Measurements from ENCODE around the gene FEM1C. TPM values are rescaled to one million over a fixed set of nuclear protein-coding genes. Genes with fewer than 3 reads are reported as not detected.
A peak's percentile ranks its signal among the peaks of the same experiment; 100 is the strongest.

The FEM1C gene
- total RNA-seq, 2 donors from 2014 or later = 20.2 to 39.2 TPM

GRCh38 chr5:115526604-115527003 lies 18.0 kb downstream of the FEM1C start:
- H3K9ac ChIP-seq (ENCODE audit: low read depth in 2 of 2, low read length in 2 of 2) = no peak overlapping the region
- no peaks in the 10 kb centered on the region for H3K36me3 ChIP-seq
- intact Hi-C loops (cut with DNase I) = no loop called here
- H3K4me3 ChIP-seq = no peak overlapping the region
- H3K27ac ChIP-seq = no peak overlapping the region
- no peak for DNase-seq
- H3K4me1 ChIP-seq = peaks cover 23% of the 10 kb centered on the region
- no peak for TF ChIP-seq CTCF (IDR thresholded peaks at IDR 0.05)
- H3K9me3 ChIP-seq = no peaks in the 10 kb centered on the region
- no peaks in the 10 kb centered on the region for H3K27me3 ChIP-seq

- H3K4me3 ChIP-seq = no peak overlapping the region
- no peaks in the 10 kb centered on the region for H3K27me3 ChIP-seq
- intact Hi-C loops (cut with DNase I) = no loop called here
- H3K9ac ChIP-seq (ENCODE audit: low read depth in 2 of 2, low read length in 2 of 2) = no peak overlapping the region
- H3K9me3 ChIP-seq = no peaks in the 10 kb centered on the region
- no peak for TF ChIP-seq CTCF (IDR thresholded peaks at IDR 0.05)
- peaks cover 18% of the 10 kb centered on the region for H3K4me1 ChIP-seq
- no peaks in the 10 kb centered on the region for H3K36me3 ChIP-seq
- peak overlapping the region; percentile 61 for H3K27ac ChIP-seq
- DNase-seq = no peak
Observed at GRCh38 chr5:115524199-115524847, 20.3 kb downstream of the FEM1C start.

- Histone ChIP-seq H3K4me1 (peaks cover 18% of the 10 kb centered on the region), H3K4me3 (no peak overlapping the region), H3K27ac (peak overlapping the region; percentile 61), H3K9ac (ENCODE audit: low read depth in 2 of 2, low read length in 2 of 2) (peak overlapping the region in 1 of 2 donors; percentile 21), H3K36me3 (no peaks in the 10 kb centered on the region), H3K27me3 (no peaks in the 10 kb centered on the region), H3K9me3 (no peaks in the 10 kb centered on the region)
- no peak for TF ChIP-seq CTCF (IDR thresholded peaks at IDR 0.05)
- intact Hi-C loops (cut with DNase I) = no loop called here
- peak; percentile 24 for DNase-seq
Observed at GRCh38 chr5:115522832-115523403, 21.7 kb downstream of the FEM1C start.

GRCh38 chr5:115520191-115520590 lies 24.4 kb downstream of the FEM1C start:
- TF ChIP-seq CTCF (IDR thresholded peaks at IDR 0.05) = no peak

GRCh38 chr5:115516372-115516771 lies 28.2 kb downstream of the FEM1C start:
- no peak overlapping the region for H3K4me3 ChIP-seq
- DNase-seq = no peak
- H3K36me3 ChIP-seq = no peaks in the 10 kb centered on the region
- H3K27ac ChIP-seq = no peak overlapping the region
- intact Hi-C loops (cut with DNase I) = no loop called here
- H3K9me3 ChIP-seq = no peaks in the 10 kb centered on the region
- no peak overlapping the region for H3K9ac ChIP-seq (ENCODE audit: low read depth in 2 of 2, low read length in 2 of 2)
- H3K27me3 ChIP-seq = no peaks in the 10 kb centered on the region
- H3K4me1 ChIP-seq = no peaks in the 10 kb centered on the region
- TF ChIP-seq CTCF (IDR thresholded peaks at IDR 0.05) = no peak

More at GRCh38 chr5:115520191-115520590, 24.4 kb downstream of the FEM1C start:
- H3K27me3 ChIP-seq = no peaks in the 10 kb centered on the region
- H3K9me3 ChIP-seq = no peaks in the 10 kb centered on the region
- H3K9ac ChIP-seq (ENCODE audit: low read depth in 2 of 2, low read length in 2 of 2) = no peak overlapping the region
- no peak overlapping the region for H3K27ac ChIP-seq
- H3K4me3 ChIP-seq = no peak overlapping the region
- DNase-seq = no peak
- no peaks in the 10 kb centered on the region for H3K36me3 ChIP-seq
- intact Hi-C loops (cut with DNase I) = no loop called here
- H3K4me1 ChIP-seq = peaks cover 12% of the 10 kb centered on the region
